Measurements from ENCODE around the gene CPA2.

The CPA2 gene

GRCh38 chr7:130279906-130280305 is 13.2 kb downstream of the CPA2 start:
- DNase-seq (ENCODE audit: low read depth in 2 of 2): no peak

GRCh38 chr7:130281260-130281659 is 14.6 kb downstream of the CPA2 start:
- DNase-seq (ENCODE audit: low read depth in 2 of 2): peak; percentile 36 to 50

DNA sequence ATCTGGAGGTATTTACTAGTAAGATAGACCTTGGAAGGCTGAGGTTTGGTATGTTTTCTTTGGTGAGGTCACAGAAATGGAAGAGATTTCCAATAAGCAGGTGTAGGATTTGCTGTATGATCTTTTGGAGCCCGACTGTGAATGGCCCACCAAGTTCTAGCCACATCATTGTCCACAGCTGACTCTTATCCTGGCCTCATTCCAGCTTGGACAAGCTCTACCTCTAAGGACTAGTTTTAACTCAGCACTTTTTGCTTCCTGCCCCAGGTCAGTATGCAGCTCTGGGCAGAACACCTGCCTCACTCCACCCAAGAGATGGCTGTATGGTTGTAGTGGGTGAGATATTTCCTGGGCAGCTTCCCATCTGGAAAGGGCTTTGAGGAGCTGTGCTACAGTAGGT is 20.2 kb downstream of the CPA2 start:
- DNase-seq (ENCODE audit: low read depth in 2 of 2): no peak

GRCh38 chr7:130288168-130288567 is 21.5 kb downstream of the CPA2 start:
- no peak for DNase-seq (ENCODE audit: low read depth in 2 of 2)

GRCh38 chr7:130288829-130289228 is 22.2 kb downstream of the CPA2 start:
- DNase-seq (ENCODE audit: low read depth in 2 of 2): no peak

- DNase-seq (ENCODE audit: low read depth in 2 of 2): no peak
These were observed 22.8 kb downstream of the CPA2 start for GRCh38 chr7:130289478-130289877.

DNA sequence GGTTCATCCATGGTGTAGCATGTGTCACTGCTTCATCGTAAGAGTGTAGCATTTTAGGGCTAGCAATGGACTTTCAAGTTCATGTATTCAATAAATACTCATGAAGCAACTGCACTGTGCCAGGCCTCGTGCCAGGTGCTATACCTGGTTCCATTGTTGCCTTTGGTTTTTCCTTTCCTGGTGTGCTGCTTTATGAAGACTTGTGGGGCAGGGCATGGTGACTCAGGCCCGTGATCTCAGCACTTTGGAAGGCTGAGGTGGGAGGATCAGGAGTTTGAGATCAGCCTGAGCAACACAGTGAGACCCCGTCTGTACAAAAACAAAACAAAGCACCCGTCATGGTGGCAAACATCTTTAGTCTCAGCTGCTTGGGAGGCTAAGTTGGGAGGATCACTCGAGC is 24.1 kb downstream of the CPA2 start:
- no peak for DNase-seq (ENCODE audit: low read depth in 2 of 2)

- peak; percentile 90 to 92 for DNase-seq (ENCODE audit: low read depth in 2 of 2)
These were observed 26.1 kb downstream of the CPA2 start, which contains the start of gene CPA4 for GRCh38 chr7:130292682-130293257. Gene CPA4 (plus strand): TSS chr7:130293161. CDS start chr7:130293181, 20 bp downstream.

GRCh38 chr7:130293521-130293920 is 26.9 kb downstream of the CPA2 start:
- no peak for DNase-seq (ENCODE audit: low read depth in 2 of 2)

- DNase-seq (ENCODE audit: low read depth in 2 of 2): peak; percentile 56 to 58
These were observed 27.7 kb downstream of the CPA2 start for GRCh38 chr7:130294314-130294713.

DNA sequence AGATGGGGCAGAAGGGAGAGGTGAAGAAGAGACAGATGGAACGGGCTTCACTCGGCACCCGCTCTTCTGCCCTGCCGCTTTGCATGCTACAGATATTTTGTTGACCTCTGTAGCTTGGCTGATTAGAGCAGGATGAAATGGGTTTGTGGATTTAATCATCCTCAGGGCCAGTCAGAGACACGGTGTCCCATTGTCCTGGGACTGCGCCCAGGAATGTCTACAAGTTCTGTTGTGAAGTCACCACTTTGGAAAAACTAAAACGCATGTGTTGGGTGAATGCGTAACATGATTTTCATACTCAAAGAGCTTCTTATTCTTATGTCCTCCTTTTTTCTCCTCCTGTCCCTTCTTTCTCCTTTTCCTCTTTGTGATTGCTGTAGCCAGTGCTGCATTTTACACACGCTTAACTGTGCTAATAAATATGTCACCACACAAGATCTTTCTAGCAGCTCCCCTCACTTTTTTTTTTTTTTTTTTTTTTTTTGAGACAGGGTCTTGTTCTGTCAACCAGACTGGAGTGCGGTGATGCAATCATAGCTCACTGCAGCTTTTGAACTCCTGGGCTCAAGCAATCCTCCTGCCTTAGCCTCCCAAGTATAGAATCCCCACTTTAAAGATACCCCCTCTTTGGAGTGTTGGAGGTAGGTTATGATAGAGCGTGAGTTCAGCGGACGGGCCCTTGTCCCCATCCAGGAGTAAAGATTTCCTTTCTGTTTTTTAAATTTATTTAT is 29.7 kb downstream of the CPA2 start:
- DNase-seq (ENCODE audit: low read depth in 2 of 2): no peak

DNA sequence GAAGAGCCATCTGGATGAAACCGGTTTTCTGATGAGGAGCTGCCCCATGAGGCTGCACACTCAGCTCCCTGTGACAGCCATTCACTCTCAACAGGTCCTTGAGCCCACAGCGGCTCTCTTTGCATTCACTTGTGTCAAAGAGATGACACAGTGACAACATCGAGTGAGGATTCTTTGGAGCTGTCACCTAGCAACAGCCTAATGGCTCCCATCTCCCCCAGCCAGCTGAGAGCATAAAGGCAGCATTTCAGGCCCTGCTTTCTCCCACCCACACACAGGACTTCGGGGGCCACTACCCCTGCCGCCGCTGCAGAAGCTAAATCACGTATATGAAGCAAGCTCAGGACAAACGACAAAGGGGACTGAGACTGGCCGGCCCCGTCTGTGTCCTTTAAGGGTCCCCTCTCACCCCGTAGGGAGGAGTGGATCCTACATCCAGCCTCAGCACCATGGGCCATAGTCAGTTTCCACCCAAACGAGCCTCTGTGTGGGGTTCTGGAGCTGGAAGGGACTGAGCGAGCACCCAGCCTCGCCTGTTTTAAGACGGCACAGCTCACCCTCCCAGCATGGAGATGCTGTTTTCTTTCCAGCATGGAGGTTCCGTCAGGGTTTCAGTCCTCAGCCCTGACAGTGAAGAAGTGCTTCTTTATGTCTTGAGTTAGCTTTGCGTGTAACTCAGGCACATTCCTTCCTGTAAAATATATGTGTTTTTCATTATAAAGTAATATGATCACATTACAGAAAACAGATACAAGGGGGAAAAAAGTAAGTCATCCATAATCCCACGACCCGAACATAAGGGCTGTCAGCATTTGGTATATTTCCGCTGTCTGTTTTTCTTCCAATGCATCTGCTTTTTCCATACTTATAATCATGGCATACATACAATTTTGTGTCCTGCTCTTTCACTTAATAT is 31.2 kb downstream of the CPA2 start:
- DNase-seq (ENCODE audit: low read depth in 2 of 2): peak; percentile 81 to 83

GRCh38 chr7:130298544-130299326 is 32.1 kb downstream of the CPA2 start:
- DNase-seq (ENCODE audit: low read depth in 2 of 2): no peak

DNA sequence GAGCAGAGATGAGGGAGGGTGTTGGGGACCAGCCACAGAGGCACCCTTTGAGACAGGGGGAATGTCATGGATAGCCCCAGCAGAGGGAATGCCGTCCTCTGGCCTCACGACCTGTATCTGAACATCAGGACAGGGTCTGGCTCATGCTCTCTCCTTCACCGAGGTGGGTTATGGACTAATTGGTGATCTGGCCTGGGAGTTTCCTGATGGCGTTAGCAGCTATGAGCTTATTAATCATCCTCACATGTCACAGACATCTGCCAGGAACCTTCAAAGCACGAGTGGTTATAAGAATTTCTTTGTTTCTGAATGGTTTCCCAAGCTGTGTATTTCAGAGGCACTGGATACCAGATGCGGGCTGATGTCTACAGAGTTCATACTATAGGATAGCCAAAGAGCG is 33.2 kb downstream of the CPA2 start:
- peak in 1 of 2 experiments; percentile 34 for DNase-seq (ENCODE audit: low read depth in 2 of 2)

DNA sequence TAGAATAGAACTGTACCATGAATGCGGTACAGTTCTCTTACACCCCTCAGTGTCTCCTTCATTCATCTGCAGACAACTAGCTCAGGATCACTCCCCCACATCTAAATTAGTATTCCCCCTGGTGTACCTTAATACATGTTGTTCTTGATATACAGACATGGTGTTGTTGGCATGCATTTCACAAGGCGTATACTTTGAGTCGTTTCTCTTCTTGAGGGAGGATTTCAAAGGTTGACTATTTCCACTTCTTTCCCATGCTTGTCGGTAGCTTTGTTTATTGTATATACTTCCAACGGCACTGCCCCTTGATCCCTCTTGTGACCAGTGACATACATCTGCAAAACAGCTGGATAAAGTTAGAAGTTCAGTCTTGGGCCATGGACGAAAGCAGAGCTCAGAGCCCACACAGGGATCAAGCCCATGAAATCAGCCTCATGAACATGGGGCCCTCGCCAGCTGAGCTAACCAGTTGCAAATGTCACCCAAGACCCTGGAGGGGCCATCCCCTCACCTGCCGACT is 34.9 kb downstream of the CPA2 start:
- DNase-seq (ENCODE audit: low read depth in 2 of 2): no peak

DNA sequence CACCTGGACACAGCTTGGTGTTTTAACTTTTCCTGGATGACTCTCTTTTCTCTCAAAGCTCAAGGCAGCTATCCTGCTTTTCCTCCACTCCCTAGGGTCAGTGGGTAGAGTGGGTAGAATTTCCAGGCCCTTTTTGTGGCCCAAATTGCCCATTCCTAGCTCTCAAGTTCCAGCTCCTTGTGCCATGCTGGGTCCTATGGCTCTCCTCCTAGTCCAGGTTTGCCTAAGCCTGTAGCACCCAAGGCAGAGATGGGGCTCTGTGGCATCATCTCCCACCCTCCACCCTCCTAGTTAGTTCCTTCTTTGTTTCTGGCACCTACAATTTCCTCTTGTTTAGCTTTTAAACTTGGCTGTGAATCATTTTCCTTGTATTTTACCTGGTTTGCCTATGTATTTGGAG is 36.0 kb downstream of the CPA2 start:
- DNase-seq (ENCODE audit: low read depth in 2 of 2): no peak

DNA sequence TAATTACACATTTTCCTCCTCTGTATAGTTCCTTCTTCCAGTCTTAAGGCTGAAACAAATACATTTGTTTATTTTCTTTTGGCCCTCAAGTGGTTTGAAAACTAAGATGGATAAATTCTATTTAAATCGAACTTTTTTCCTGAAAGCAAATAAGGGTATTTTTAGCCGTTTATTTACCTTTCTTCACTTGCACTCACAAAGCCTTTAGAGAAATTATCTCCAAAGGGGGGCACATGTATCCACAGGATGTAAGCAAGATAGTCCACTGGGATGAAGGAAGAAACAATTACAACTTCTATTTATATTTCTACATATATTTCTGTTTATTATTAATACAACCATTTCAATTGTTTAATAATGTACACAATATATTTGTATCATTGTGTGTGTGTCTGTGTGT is 36.5 kb downstream of the CPA2 start:
- no peak for DNase-seq (ENCODE audit: low read depth in 2 of 2)

- no peak for DNase-seq (ENCODE audit: low read depth in 2 of 2)
These were observed 36.9 kb downstream of the CPA2 start for GRCh38 chr7:130303551-130303950.

- DNase-seq (ENCODE audit: low read depth in 2 of 2): no peak
These were observed 37.3 kb downstream of the CPA2 start for GRCh38 chr7:130303982-130304381.

- DNase-seq (ENCODE audit: low read depth in 2 of 2): no peak
These were observed 38.2 kb downstream of the CPA2 start for GRCh38 chr7:130304878-130305277.

DNA sequence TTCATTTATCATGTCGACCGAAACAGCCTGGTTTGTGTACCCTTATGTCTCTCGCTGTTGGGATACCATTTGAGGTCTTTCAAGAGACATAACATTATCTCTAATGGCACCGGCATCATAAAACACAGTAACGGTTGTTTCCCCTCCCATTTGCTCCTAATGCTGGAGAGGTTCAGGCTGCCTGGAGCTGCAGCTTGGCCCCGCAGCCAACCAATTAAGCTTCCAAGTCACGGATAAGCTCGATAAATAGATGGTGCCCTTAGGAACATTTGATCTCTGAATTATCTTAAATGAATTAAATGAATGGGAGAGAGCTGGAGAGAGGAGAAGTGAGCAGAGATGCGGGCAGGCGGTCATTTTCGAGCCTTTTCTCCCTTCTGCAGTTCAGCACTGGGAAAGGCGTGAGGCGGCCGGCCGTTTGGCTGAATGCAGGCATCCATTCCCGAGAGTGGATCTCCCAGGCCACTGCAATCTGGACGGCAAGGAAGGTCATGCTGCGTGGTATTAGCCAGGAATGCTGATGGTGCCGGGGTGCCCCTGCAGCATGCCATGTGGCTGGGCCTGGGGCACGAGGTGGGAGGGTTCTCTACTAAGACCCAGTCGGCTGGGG is 38.9 kb downstream of the CPA2 start:
- DNase-seq (ENCODE audit: low read depth in 2 of 2): no peak
